Left renal cortex interstitium (tissue), 4 donors: Measurements from ENCODE around the gene C16orf86. TPM values are rescaled to one million over a fixed set of nuclear protein-coding genes. Genes with fewer than 3 reads are reported as not detected.

Experiments
- polyA plus RNA-seq, 4 donors: library from polyadenylated mRNA; unstranded; fragments of 120-200 nt; gene quantifications; one replicate each; pipeline ENCODE4 v1.2.1, GENCODE V29; 2013; ENCODE audit not compliant: insufficient read length in 4 of 4

Gene C16orf86
- polyA plus RNA-seq, 4 donors: 3.6 to 5.2 (median 4.0) TPM

Other genes starting within 250 kb of the C16orf86 start
- 10 to 100 TPM; 52.7 to 71.9 (median 58.4) TPM for gene HSD11B2, start 235.7 kb upstream of the C16orf86 start, polyA plus RNA-seq
- gene ATP6V0D1, start 185.7 kb upstream of the C16orf86 start, polyA plus RNA-seq: 10 to 100 TPM; 89.4 to 94.5 (median 92.3) TPM
- gene AGRP, start 183.3 kb upstream of the C16orf86 start, polyA plus RNA-seq: under 1 TPM in 3 of 4 donors, not detected in 1; 0.18 to 0.47 (median 0.39) TPM
- gene RIPOR1, start 138.0 kb upstream of the C16orf86 start, polyA plus RNA-seq: 100 to 1,000 TPM in 3 of 4 donors, 10 to 100 TPM in 1; 99.1 to 148 (median 143) TPM
- 10 to 100 TPM; 76.1 to 83.1 (median 78.7) TPM for gene CTCF, start 104.3 kb upstream of the C16orf86 start, polyA plus RNA-seq
- 1 to 10 TPM in 3 of 4 donors, under 1 TPM in 1; 0.79 to 1.4 (median 1.0) TPM for gene CARMIL2, start 21.7 kb upstream of the C16orf86 start, polyA plus RNA-seq
- gene ACD, start 6.6 kb upstream of the C16orf86 start, polyA plus RNA-seq: 10 to 100 TPM; 20.2 to 31.8 (median 26.2) TPM
- gene PARD6A, start 5.9 kb upstream of the C16orf86 start, polyA plus RNA-seq: 1 to 10 TPM; 1.9 to 4.8 (median 3.0) TPM
- gene ENKD1, start 64 bp upstream of the C16orf86 start, polyA plus RNA-seq: 10 to 100 TPM; 16.9 to 38.5 (median 31.8) TPM
- 10 to 100 TPM; 18.7 to 25.6 (median 23.7) TPM for gene GFOD2, start 52.5 kb downstream of the C16orf86 start, polyA plus RNA-seq
- gene RANBP10, start 139.7 kb downstream of the C16orf86 start, polyA plus RNA-seq: 10 to 100 TPM; 18.4 to 34.4 (median 25.0) TPM
- 10 to 100 TPM in 1 of 4 donors, 1 to 10 TPM in 3; 6.3 to 10.7 (median 7.7) TPM for gene TSNAXIP1, start 140.1 kb downstream of the C16orf86 start, polyA plus RNA-seq
- gene THAP11, start 175.5 kb downstream of the C16orf86 start, polyA plus RNA-seq: 10 to 100 TPM; 26.8 to 40.0 (median 32.0) TPM
- gene NUTF2, start 180.1 kb downstream of the C16orf86 start, polyA plus RNA-seq: 100 to 1,000 TPM; 114 to 134 (median 127) TPM
- gene CENPT, start 180.9 kb downstream of the C16orf86 start, polyA plus RNA-seq: 10 to 100 TPM; 37.4 to 62.4 (median 50.7) TPM
- 100 to 1,000 TPM in 2 of 4 donors, 10 to 100 TPM in 2; 75.0 to 106 (median 97.3) TPM for gene EDC4, start 206.2 kb downstream of the C16orf86 start, polyA plus RNA-seq
- under 1 TPM in 3 of 4 donors, not detected in 1; 0.30 to 0.68 (median 0.63) TPM for gene NRN1L, start 218.1 kb downstream of the C16orf86 start, polyA plus RNA-seq
- gene PSKH1, start 226.4 kb downstream of the C16orf86 start, polyA plus RNA-seq: 10 to 100 TPM; 33.5 to 44.6 (median 40.1) TPM